ENCODE data around the gene HOXC13.
A peak's percentile ranks its signal among the peaks of the same experiment; 100 is the strongest.

Gene HOXC13

GRCh38 chr12:53931844-53932581 is 6.6 kb upstream of the HOXC13 start:
- Histone ChIP-seq H3K9ac (ENCODE audit: low read depth, low read length) (no peak overlapping the region), H3K4me1 (ENCODE audit: insufficient read depth, low read length) (0 out of 2 replicates have a peak, but pooled peaks cover 3% of the 10 kb centered on the region), H3K9me3 (ENCODE audit: control insufficient read depth, insufficient read depth, low read length) (no peaks in the 10 kb centered on the region), H3K36me3 (ENCODE audit: insufficient read depth, low read length) (no peaks in the 10 kb centered on the region)

GRCh38 chr12:53932915-53933314 is 5.7 kb upstream of the HOXC13 start:
- Histone ChIP-seq H3K36me3 (ENCODE audit: insufficient read depth, low read length) (no peaks in the 10 kb centered on the region), H3K9me3 (ENCODE audit: control insufficient read depth, insufficient read depth, low read length) (no peaks in the 10 kb centered on the region), H3K4me1 (ENCODE audit: insufficient read depth, low read length) (no peaks in the 10 kb centered on the region), H3K9ac (ENCODE audit: low read depth, low read length) (no peak overlapping the region)

GRCh38 chr12:53935383-53936341 is 3.0 kb upstream of the HOXC13 start:
- Histone ChIP-seq H3K36me3 (ENCODE audit: insufficient read depth, low read length) (no peaks in the 10 kb centered on the region), H3K9me3 (ENCODE audit: control insufficient read depth, insufficient read depth, low read length) (no peaks in the 10 kb centered on the region), H3K4me1 (ENCODE audit: insufficient read depth, low read length) (no peaks in the 10 kb centered on the region), H3K9ac (ENCODE audit: low read depth, low read length) (no peak overlapping the region)

GRCh38 chr12:53937099-53937498 is 1.5 kb upstream of the HOXC13 start:
- no peaks in the 10 kb centered on the region for H3K9me3 ChIP-seq (ENCODE audit: control insufficient read depth, insufficient read depth, low read length)
- H3K36me3 ChIP-seq (ENCODE audit: insufficient read depth, low read length) = no peaks in the 10 kb centered on the region
- H3K4me1 ChIP-seq (ENCODE audit: insufficient read depth, low read length) = no peaks in the 10 kb centered on the region
- no peak overlapping the region for H3K9ac ChIP-seq (ENCODE audit: low read depth, low read length)

GRCh38 chr12:53937596-53938325 is 870 bp upstream of the HOXC13 start:
- no peaks in the 10 kb centered on the region for H3K4me1 ChIP-seq (ENCODE audit: insufficient read depth, low read length)
- no peak overlapping the region for H3K9ac ChIP-seq (ENCODE audit: low read depth, low read length)
- no peaks in the 10 kb centered on the region for H3K36me3 ChIP-seq (ENCODE audit: insufficient read depth, low read length)
- H3K9me3 ChIP-seq (ENCODE audit: control insufficient read depth, insufficient read depth, low read length) = no peaks in the 10 kb centered on the region

GRCh38 chr12:53939141-53940108 is 794 bp downstream of the HOXC13 start:
- H3K9ac ChIP-seq (ENCODE audit: low read depth, low read length) = peak overlapping the region; percentile 7; the same call in 1 of the 2 replicates
- no peaks in the 10 kb centered on the region for H3K4me1 ChIP-seq (ENCODE audit: insufficient read depth, low read length)
- no peaks in the 10 kb centered on the region for H3K9me3 ChIP-seq (ENCODE audit: control insufficient read depth, insufficient read depth, low read length)
- no peaks in the 10 kb centered on the region for H3K36me3 ChIP-seq (ENCODE audit: insufficient read depth, low read length)

- Histone ChIP-seq H3K4me1 (ENCODE audit: insufficient read depth, low read length) (no peaks in the 10 kb centered on the region), H3K9me3 (ENCODE audit: control insufficient read depth, insufficient read depth, low read length) (no peaks in the 10 kb centered on the region), H3K36me3 (ENCODE audit: insufficient read depth, low read length) (no peaks in the 10 kb centered on the region), H3K9ac (ENCODE audit: low read depth, low read length) (no peak overlapping the region)
These were observed 1.9 kb downstream of the HOXC13 start for GRCh38 chr12:53940443-53941014.

- no peaks in the 10 kb centered on the region for H3K4me1 ChIP-seq (ENCODE audit: insufficient read depth, low read length)
- no peak overlapping the region for H3K9ac ChIP-seq (ENCODE audit: low read depth, low read length)
- no peaks in the 10 kb centered on the region for H3K36me3 ChIP-seq (ENCODE audit: insufficient read depth, low read length)
- H3K9me3 ChIP-seq (ENCODE audit: control insufficient read depth, insufficient read depth, low read length) = no peaks in the 10 kb centered on the region
These were observed 2.6 kb downstream of the HOXC13 start for GRCh38 chr12:53941187-53941586.

GRCh38 chr12:53941750-53942149 is 3.1 kb downstream of the HOXC13 start:
- H3K36me3 ChIP-seq (ENCODE audit: insufficient read depth, low read length) = no peaks in the 10 kb centered on the region
- no peak overlapping the region for H3K9ac ChIP-seq (ENCODE audit: low read depth, low read length)
- no peaks in the 10 kb centered on the region for H3K4me1 ChIP-seq (ENCODE audit: insufficient read depth, low read length)
- H3K9me3 ChIP-seq (ENCODE audit: control insufficient read depth, insufficient read depth, low read length) = no peaks in the 10 kb centered on the region

GRCh38 chr12:53942467-53942997 is 3.9 kb downstream of the HOXC13 start:
- H3K4me1 ChIP-seq (ENCODE audit: insufficient read depth, low read length) = no peaks in the 10 kb centered on the region
- H3K9me3 ChIP-seq (ENCODE audit: control insufficient read depth, insufficient read depth, low read length) = no peaks in the 10 kb centered on the region
- no peak overlapping the region for H3K9ac ChIP-seq (ENCODE audit: low read depth, low read length)
- no peaks in the 10 kb centered on the region for H3K36me3 ChIP-seq (ENCODE audit: insufficient read depth, low read length)

GRCh38 chr12:53944209-53944608 is 5.6 kb downstream of the HOXC13 start:
- H3K4me1 ChIP-seq (ENCODE audit: insufficient read depth, low read length) = no peaks in the 10 kb centered on the region
- H3K9ac ChIP-seq (ENCODE audit: low read depth, low read length) = no peak overlapping the region
- no peaks in the 10 kb centered on the region for H3K9me3 ChIP-seq (ENCODE audit: control insufficient read depth, insufficient read depth, low read length)
- H3K36me3 ChIP-seq (ENCODE audit: insufficient read depth, low read length) = no peaks in the 10 kb centered on the region

- H3K36me3 ChIP-seq (ENCODE audit: insufficient read depth, low read length) = no peaks in the 10 kb centered on the region
- no peaks in the 10 kb centered on the region for H3K9me3 ChIP-seq (ENCODE audit: control insufficient read depth, insufficient read depth, low read length)
- H3K9ac ChIP-seq (ENCODE audit: low read depth, low read length) = no peak overlapping the region
- H3K4me1 ChIP-seq (ENCODE audit: insufficient read depth, low read length) = no peaks in the 10 kb centered on the region
These were observed 6.5 kb downstream of the HOXC13 start for GRCh38 chr12:53944907-53945847.

All from ES-I3 (cell line).